Bronchial epithelial cell (primary cell): ENCODE data around the gene A2ML1. TPM values are rescaled to one million over a fixed set of nuclear protein-coding genes. Genes with fewer than 3 reads are reported as not detected.

Experiments used
- DNase-seq: peaks from one replicate; pipeline ENCODE4 v3.0.0-alpha.2; 2010; ENCODE audit warnings: low read depth
- FAIRE-seq: peaks from 2 replicates; lab custom pipeline; 2011; peaks lifted over from hg19 to GRCh38; lab: Jason Lieb, UNC
- H3K27me3 ChIP-seq: 2 replicates; pipeline ENCODE4 v1.5.1; 2011; ENCODE audit warnings: low read length; ENCODE audit not compliant: control insufficient read depth, insufficient read depth
- H3K36me3 ChIP-seq: 2 replicates; pipeline ENCODE4 v1.5.1; 2011; ENCODE audit warnings: low read length; ENCODE audit not compliant: control insufficient read depth, insufficient read depth
- H3K4me3 ChIP-seq: 2 replicates; pipeline ENCODE4 v1.5.1; 2011; ENCODE audit warnings: mild to moderate bottlenecking, low read depth, low read length, control low read depth
- total RNA-seq: library from RNA; depleted of rRNA; stranded (reverse); fragments of >200 nt; gene quantifications from 2 replicates; pipeline ENCODE4 v1.2.1, GENCODE V29; 2014
- TF ChIP-seq, protein P1 (sequence below): IDR thresholded peaks from 2 replicates; pipeline ENCODE4 v1.5.1; 2011; ENCODE audit warnings: mild to moderate bottlenecking, moderate library complexity, low read length, control low read depth, inconsistent platforms; ENCODE audit not compliant: insufficient read depth, severe bottlenecking

The A2ML1 gene
- total RNA-seq: 61.9 and 258 TPM in 2 replicates

GRCh38 chr12:8822298-8822697 is at the start of gene A2ML1:
TSS of gene A2ML1 (plus strand) at chr12:8822621. CDS start at chr12:8822652, 31 bp downstream.
- DNase-seq: peak; percentile 82
- Histone ChIP-seq H3K4me3 (peak within 1 kb of the TSS; percentile 13), H3K27me3 (no peaks in the 10 kb centered on the region), H3K36me3 (no peaks in the 10 kb centered on the region)
- FAIRE-seq: peak; percentile 92
- TF ChIP-seq, protein P1, sequence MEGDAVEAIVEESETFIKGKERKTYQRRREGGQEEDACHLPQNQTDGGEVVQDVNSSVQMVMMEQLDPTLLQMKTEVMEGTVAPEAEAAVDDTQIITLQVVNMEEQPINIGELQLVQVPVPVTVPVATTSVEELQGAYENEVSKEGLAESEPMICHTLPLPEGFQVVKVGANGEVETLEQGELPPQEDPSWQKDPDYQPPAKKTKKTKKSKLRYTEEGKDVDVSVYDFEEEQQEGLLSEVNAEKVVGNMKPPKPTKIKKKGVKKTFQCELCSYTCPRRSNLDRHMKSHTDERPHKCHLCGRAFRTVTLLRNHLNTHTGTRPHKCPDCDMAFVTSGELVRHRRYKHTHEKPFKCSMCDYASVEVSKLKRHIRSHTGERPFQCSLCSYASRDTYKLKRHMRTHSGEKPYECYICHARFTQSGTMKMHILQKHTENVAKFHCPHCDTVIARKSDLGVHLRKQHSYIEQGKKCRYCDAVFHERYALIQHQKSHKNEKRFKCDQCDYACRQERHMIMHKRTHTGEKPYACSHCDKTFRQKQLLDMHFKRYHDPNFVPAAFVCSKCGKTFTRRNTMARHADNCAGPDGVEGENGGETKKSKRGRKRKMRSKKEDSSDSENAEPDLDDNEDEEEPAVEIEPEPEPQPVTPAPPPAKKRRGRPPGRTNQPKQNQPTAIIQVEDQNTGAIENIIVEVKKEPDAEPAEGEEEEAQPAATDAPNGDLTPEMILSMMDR: no peak

DNA sequence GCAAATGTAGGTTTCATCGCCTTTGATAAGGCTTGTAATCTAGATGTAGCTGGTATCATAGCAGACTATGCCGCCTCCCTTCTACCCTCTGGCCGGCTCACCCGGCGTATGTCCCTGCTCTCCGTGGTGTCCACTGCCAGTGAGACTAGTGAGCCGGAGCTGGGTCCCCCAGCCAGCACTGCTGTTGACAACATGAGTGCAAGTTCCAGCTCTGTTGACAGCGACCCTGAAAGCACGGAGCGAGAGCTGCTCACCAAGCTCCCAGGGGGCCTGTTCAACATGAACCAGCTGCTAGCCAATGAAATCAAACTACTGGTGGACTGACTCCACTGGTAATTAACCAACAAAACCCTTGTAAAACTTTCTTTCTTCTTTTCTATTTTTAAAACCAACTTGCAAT is 49.0 kb upstream of the A2ML1 start:
- no peak for DNase-seq
- Histone ChIP-seq H3K36me3 (peaks cover 4% of the 10 kb centered on the region), H3K27me3 (no peaks in the 10 kb centered on the region), H3K4me3 (no peak overlapping the region)
- TF ChIP-seq, protein P1: no peak
- FAIRE-seq: no peak

- DNase-seq: no peak
- H3K27me3 ChIP-seq: no peaks in the 10 kb centered on the region
- TF ChIP-seq, protein P1: no peak
- no peaks in the 10 kb centered on the region for H3K36me3 ChIP-seq
- no peak for FAIRE-seq
- H3K4me3 ChIP-seq: no peak overlapping the region
Measured at GRCh38 chr12:8779281-8779680, 43.1 kb upstream of the A2ML1 start.

GRCh38 chr12:8779862-8780261 is 42.6 kb upstream of the A2ML1 start:
- no peaks in the 10 kb centered on the region for H3K36me3 ChIP-seq
- TF ChIP-seq, protein P1: no peak
- DNase-seq (peak; percentile 8), FAIRE-seq (no peak)
- no peaks in the 10 kb centered on the region for H3K27me3 ChIP-seq
- H3K4me3 ChIP-seq: no peak overlapping the region

DNA sequence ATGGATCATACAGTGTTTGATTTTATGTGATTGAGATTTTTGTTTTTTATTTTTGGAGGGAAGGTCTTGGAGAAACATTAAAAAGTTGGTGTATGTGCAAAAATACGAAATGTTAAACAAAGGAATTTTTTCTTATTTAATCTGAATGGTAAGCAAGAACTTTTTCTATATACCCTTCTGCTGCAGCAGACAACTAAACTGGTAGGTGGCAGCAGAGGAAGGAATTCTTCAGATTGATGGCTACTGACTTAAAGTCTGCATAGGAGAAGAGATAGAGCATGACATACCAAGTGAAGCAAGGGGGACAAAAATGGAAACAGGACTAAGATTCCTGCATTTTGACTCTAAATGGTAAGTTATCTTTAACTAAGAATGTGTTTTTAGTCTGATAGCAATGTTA is 42.0 kb upstream of the A2ML1 start:
- peak; percentile 47 for DNase-seq
- TF ChIP-seq, protein P1: peak; percentile 44
- Histone ChIP-seq H3K36me3 (no peaks in the 10 kb centered on the region), H3K27me3 (no peaks in the 10 kb centered on the region), H3K4me3 (no peak overlapping the region)
- no peak for FAIRE-seq
